ENCODE results near the gene FAM180A. TPM values are rescaled to one million over a fixed set of nuclear protein-coding genes. Genes with fewer than 3 reads are reported as not detected.

FAM180A gene
- total RNA-seq, 1 experiment from 2014 or later: not detected

- Histone ChIP-seq H4K20me1 (ENCODE audit: low read length) (no peaks in the 10 kb centered on the region), H3K4me3 (ENCODE audit: low read length) (no peak overlapping the region), H3K27ac (ENCODE audit: low read length) (no peak overlapping the region), H3K36me3 (ENCODE audit: low read depth, low read length) (no peaks in the 10 kb centered on the region), H2AFZ (ENCODE audit: low read length) (no peak overlapping the region), H3F3A (ENCODE audit: low read length, unreplicated experiment) (no peaks in the 10 kb centered on the region), H3K4me2 (ENCODE audit: low read length) (no peak overlapping the region), H3K79me2 (ENCODE audit: low read length) (no peaks in the 10 kb centered on the region), H3K9ac (ENCODE audit: low read length) (no peak overlapping the region), H3K9me2 (replicated peaks; ENCODE audit: low read length) (no peaks in the 10 kb centered on the region), H3K4me1 (ENCODE audit: insufficient read depth, low read length) (peaks cover 6% of the 10 kb centered on the region), H3K27me3 (ENCODE audit: low read length) (no peaks in the 10 kb centered on the region), H3K9me3 (ENCODE audit: low read length) (no peaks in the 10 kb centered on the region)
- no peak for ATAC-seq
- no peak for DNase-seq
- CTCF ChIA-PET: no interaction called here
- BruUV-seq (replicated peaks): no TSS peak
- POLR2A ChIA-PET (ENCODE audit: unreplicated experiment): no interaction called here
- no peak for TF ChIP-seq CTCF (conservative IDR thresholded peaks at IDR 0.05; ENCODE audit: low read depth, low read length)
- intact Hi-C loops (cut with micrococcal nuclease): no loop called here
Observed at GRCh38 chr7:135684136-135684535, 64.5 kb downstream of the FAM180A start.

GRCh38 chr7:135683609-135684008 is 65.0 kb downstream of the FAM180A start:
- no peak overlapping the region for H3K27ac ChIP-seq (ENCODE audit: low read length)
- ATAC-seq: no peak
- no peak for DNase-seq
- no peaks in the 10 kb centered on the region for H3F3A ChIP-seq (ENCODE audit: low read length, unreplicated experiment)
- no peaks in the 10 kb centered on the region for H3K36me3 ChIP-seq (ENCODE audit: low read depth, low read length)
- CTCF ChIA-PET: no interaction called here
- H3K4me1 ChIP-seq (ENCODE audit: insufficient read depth, low read length): peaks cover 11% of the 10 kb centered on the region
- TF ChIP-seq CTCF (conservative IDR thresholded peaks at IDR 0.05; ENCODE audit: low read depth, low read length) (no peak), EZH2phosphoT487 (IDR thresholded peaks at IDR 0.05; ENCODE audit: borderline replicate concordance, low read length) (no peak), EZH2 (IDR thresholded peaks at IDR 0.05; ENCODE audit: low read length, unreplicated experiment) (no peak)
- no peak overlapping the region for H3K9ac ChIP-seq (ENCODE audit: low read length)
- H3K4me2 ChIP-seq (ENCODE audit: low read length): no peak overlapping the region
- intact Hi-C loops (cut with micrococcal nuclease): no loop called here
- H4K20me1 ChIP-seq (ENCODE audit: low read length): no peaks in the 10 kb centered on the region
- no peaks in the 10 kb centered on the region for H3K27me3 ChIP-seq (ENCODE audit: low read length)
- POLR2A ChIA-PET (ENCODE audit: unreplicated experiment): no interaction called here
- BruUV-seq (replicated peaks): no TSS peak
- H3K4me3 ChIP-seq (ENCODE audit: low read length): no peak overlapping the region
- no peaks in the 10 kb centered on the region for H3K9me3 ChIP-seq (ENCODE audit: low read length)
- no peak overlapping the region for H2AFZ ChIP-seq (ENCODE audit: low read length)
- H3K79me2 ChIP-seq (ENCODE audit: low read length): no peaks in the 10 kb centered on the region
- H3K9me2 ChIP-seq (replicated peaks; ENCODE audit: low read length): no peaks in the 10 kb centered on the region

DNA sequence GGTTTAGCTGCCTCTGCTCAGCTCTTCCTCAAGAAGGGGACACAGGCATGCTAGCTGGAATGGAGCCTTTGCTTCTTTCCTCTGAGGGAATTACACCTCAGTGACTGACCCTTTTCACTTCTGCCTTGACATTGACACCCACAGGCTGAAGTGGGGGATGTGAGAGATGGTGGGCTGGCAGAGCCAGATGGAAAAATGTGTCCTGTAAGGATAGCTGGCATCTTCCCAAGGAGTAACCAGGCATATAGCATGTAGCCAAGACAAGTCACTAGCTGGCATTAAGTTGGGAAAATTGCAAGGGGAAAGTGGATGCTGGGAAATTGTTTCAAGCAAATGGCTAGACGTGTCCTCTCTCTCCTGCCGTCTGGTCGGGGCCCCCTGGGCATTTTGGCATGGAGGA is 66.4 kb downstream of the FAM180A start:
- Histone ChIP-seq H3K27me3 (ENCODE audit: low read length) (no peaks in the 10 kb centered on the region), H3K27ac (ENCODE audit: low read length) (no peak overlapping the region), H3K4me3 (ENCODE audit: low read length) (no peak overlapping the region), H3K4me2 (ENCODE audit: low read length) (no peak overlapping the region), H3K79me2 (ENCODE audit: low read length) (no peaks in the 10 kb centered on the region), H3K9me3 (ENCODE audit: low read length) (no peaks in the 10 kb centered on the region), H3K4me1 (ENCODE audit: insufficient read depth, low read length) (peaks cover 26% of the 10 kb centered on the region), H3K9ac (ENCODE audit: low read length) (no peak overlapping the region), H3F3A (ENCODE audit: low read length, unreplicated experiment) (no peaks in the 10 kb centered on the region), H2AFZ (ENCODE audit: low read length) (no peak overlapping the region), H3K36me3 (ENCODE audit: low read depth, low read length) (no peaks in the 10 kb centered on the region), H3K9me2 (replicated peaks; ENCODE audit: low read length) (no peaks in the 10 kb centered on the region), H4K20me1 (ENCODE audit: low read length) (no peaks in the 10 kb centered on the region)
- intact Hi-C loops (cut with micrococcal nuclease): no loop called here
- ATAC-seq (no peak), DNase-seq (no peak)
- ChIA-PET CTCF (no interaction called here), POLR2A (ENCODE audit: unreplicated experiment) (no interaction called here)
- BruUV-seq (replicated peaks): no TSS peak
- no peak for TF ChIP-seq EZH2 (IDR thresholded peaks at IDR 0.05; ENCODE audit: low read length, unreplicated experiment)
- TF ChIP-seq CTCF (conservative IDR thresholded peaks at IDR 0.05; ENCODE audit: low read depth, low read length): no peak
- TF ChIP-seq EZH2phosphoT487 (IDR thresholded peaks at IDR 0.05; ENCODE audit: borderline replicate concordance, low read length): no peak

Data from PC-3 (cell line).